Progenitor cell of endocrine pancreas (in vitro differentiated cells): Measurements from ENCODE around the gene CERCAM. TPM values are rescaled to one million over a fixed set of nuclear protein-coding genes. Genes with fewer than 3 reads are reported as not detected.

Experiments used
- DNase-seq: peaks from one replicate; pipeline ENCODE4 v3.0.0; 2021; ENCODE audit warnings: low spot score; ENCODE audit not compliant: unreplicated experiment
- H3K27ac Mint-ChIP-seq: 2 replicates; pipeline ENCODE4 v1.8.0; 2021; ENCODE audit warnings: mild to moderate bottlenecking, moderate library complexity, mixed read lengths
- H3K27me3 Mint-ChIP-seq: 2 replicates; pipeline ENCODE4 v1.8.0; 2021; ENCODE audit warnings: mixed read lengths
- H3K36me3 Mint-ChIP-seq: 2 replicates; pipeline ENCODE4 v1.8.0; 2022; ENCODE audit warnings: mixed read lengths; ENCODE audit not compliant: insufficient read depth
- H3K4me1 Mint-ChIP-seq: 2 replicates; pipeline ENCODE4 v1.8.0; 2021; ENCODE audit warnings: low read depth, mixed read lengths
- H3K4me3 Mint-ChIP-seq: 2 replicates; pipeline ENCODE4 v1.8.0; 2021; ENCODE audit warnings: low read depth, mild to moderate bottlenecking, moderate library complexity, mixed read lengths
- H3K9me3 Mint-ChIP-seq: 2 replicates; pipeline ENCODE4 v1.8.0; 2021; ENCODE audit warnings: low read depth, mixed read lengths
- total RNA-seq: library from RNA; stranded (reverse); gene quantifications from 2 replicates; pipeline ENCODE4 v1.2.1, GENCODE V29; 2021
- TF ChIP-seq, protein P1 (sequence below): fragments of 200-600 bp; sonication (generic); IDR thresholded peaks from one replicate; pipeline ENCODE4 v1.5.0; 2021; ENCODE audit warnings: antibody characterized with exemption, mild to moderate bottlenecking; ENCODE audit not compliant: unreplicated experiment

CERCAM gene
- total RNA-seq, 1 donor from 2014 or later: 19.6 TPM

DNA sequence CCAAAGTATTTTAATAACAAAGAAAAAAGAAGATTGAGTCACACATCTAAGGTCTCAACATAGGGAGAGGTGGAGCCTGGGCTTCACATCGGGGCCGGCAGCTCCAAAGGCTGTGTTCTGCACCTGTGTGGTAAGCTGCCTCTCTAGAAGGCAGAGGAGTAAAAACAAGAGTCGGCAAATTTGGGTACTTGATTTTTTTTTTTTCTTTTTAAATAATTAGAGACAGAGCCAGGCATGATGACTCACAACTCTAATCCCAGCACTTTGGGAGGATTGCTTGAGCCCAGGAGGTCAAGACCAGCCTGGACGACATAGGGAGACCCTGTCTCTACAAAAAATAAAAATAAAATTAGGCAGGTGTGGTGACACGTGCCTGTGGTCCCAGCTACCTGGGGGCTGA, 44.8 kb upstream of the CERCAM start:
- H3K27me3 Mint-ChIP-seq: no peaks in the 10 kb centered on the region
- no peaks in the 10 kb centered on the region for H3K36me3 Mint-ChIP-seq
- peaks cover 12% of the 10 kb centered on the region for H3K4me1 Mint-ChIP-seq
- TF ChIP-seq, protein P1, sequence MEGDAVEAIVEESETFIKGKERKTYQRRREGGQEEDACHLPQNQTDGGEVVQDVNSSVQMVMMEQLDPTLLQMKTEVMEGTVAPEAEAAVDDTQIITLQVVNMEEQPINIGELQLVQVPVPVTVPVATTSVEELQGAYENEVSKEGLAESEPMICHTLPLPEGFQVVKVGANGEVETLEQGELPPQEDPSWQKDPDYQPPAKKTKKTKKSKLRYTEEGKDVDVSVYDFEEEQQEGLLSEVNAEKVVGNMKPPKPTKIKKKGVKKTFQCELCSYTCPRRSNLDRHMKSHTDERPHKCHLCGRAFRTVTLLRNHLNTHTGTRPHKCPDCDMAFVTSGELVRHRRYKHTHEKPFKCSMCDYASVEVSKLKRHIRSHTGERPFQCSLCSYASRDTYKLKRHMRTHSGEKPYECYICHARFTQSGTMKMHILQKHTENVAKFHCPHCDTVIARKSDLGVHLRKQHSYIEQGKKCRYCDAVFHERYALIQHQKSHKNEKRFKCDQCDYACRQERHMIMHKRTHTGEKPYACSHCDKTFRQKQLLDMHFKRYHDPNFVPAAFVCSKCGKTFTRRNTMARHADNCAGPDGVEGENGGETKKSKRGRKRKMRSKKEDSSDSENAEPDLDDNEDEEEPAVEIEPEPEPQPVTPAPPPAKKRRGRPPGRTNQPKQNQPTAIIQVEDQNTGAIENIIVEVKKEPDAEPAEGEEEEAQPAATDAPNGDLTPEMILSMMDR: no peak
- no peak for DNase-seq
- no peak overlapping the region for H3K27ac Mint-ChIP-seq
- no peaks in the 10 kb centered on the region for H3K9me3 Mint-ChIP-seq
- H3K4me3 Mint-ChIP-seq: no peak overlapping the region

DNA sequence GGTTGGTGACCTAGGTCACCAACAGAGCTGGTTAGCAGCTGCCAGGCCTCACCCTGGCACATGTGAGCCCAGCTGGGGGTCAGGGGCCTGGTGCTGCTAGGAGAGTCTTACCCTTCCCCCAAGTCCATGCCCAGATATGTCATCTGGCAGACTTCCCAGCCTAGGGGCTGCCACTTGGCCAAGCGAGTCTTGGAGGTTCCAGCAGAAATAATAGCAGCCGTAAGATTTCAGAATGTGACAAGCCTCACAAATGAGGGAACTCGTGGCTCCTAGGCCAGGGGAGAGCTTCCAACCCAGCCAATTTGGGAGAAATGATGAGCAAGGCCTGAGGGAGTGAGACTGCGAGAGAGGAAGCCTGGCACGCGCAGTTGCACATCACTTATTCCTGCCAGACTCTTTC, 38.4 kb upstream of the CERCAM start:
- Mint-ChIP-seq H3K36me3 (peaks cover 4% of the 10 kb centered on the region), H3K27ac (no peak overlapping the region), H3K9me3 (no peaks in the 10 kb centered on the region), H3K27me3 (no peaks in the 10 kb centered on the region), H3K4me3 (no peak overlapping the region), H3K4me1 (no peaks in the 10 kb centered on the region)
- no peak for DNase-seq
- TF ChIP-seq, protein P1: no peak

DNA sequence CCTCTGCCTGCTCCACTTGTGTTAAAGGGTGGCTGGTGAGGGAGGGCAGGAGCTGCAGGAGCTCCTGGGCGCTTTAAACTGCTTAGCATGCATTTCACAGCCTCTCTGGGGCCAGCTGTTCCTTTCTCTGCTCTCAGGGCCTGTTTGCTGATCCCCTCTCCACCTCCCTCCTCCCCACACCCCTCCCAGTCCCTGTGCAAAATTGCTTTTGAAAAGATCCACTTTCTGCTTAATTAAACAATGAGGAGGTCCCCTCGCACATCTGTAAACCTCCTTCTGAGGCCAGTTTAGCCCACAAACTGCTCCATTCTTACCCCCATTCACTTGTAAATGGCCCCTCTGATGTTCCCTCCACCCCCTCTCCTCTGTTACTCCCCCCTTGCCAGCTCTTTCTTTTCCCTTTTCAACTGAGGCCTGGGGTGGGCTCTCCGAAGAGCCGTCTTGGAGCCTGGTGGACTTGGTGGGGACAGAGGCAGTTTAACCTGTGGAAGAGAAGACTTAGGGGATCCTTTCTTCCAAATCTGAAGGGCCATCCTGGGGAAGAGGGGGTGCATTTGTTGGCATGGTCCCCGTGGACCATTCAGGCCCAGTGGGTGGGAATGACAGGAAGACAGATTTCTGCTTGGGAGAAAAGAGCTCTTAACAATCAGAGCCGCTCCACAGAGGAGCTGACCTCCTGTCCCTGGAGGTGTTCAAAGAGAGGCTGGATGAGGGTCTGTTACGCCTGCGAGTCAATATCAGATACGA, 37.5 kb upstream of the CERCAM start:
- no peak overlapping the region for H3K27ac Mint-ChIP-seq
- TF ChIP-seq, protein P1: no peak
- no peaks in the 10 kb centered on the region for H3K27me3 Mint-ChIP-seq
- H3K4me3 Mint-ChIP-seq: no peak overlapping the region
- no peak for DNase-seq
- H3K9me3 Mint-ChIP-seq: no peaks in the 10 kb centered on the region
- peaks cover 4% of the 10 kb centered on the region for H3K36me3 Mint-ChIP-seq
- H3K4me1 Mint-ChIP-seq: no peaks in the 10 kb centered on the region

DNA sequence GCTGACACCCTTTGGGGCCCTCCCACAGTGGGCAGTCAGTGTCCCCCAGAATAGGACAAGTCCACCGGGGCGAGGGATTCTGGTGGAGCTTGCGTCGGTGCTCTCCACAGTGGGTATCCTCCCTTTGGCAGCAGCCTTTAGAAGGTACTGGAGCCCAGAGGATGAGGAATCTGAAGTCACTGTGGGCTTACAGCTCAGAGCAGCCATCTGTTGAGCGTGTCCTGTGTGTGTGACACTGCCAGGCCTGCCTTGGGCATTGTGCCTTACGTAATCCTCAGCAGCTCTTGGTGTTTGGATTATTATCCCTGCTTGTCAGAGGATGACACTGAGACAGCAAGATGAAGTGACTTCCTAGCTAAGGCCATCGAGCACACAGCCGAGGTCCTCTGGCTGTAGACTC, 36.9 kb upstream of the CERCAM start:
- Mint-ChIP-seq H3K27me3 (no peaks in the 10 kb centered on the region), H3K4me1 (no peaks in the 10 kb centered on the region), H3K4me3 (no peak overlapping the region), H3K27ac (no peak overlapping the region), H3K9me3 (no peaks in the 10 kb centered on the region), H3K36me3 (peaks cover 4% of the 10 kb centered on the region)
- no peak for DNase-seq
- TF ChIP-seq, protein P1: no peak

DNA sequence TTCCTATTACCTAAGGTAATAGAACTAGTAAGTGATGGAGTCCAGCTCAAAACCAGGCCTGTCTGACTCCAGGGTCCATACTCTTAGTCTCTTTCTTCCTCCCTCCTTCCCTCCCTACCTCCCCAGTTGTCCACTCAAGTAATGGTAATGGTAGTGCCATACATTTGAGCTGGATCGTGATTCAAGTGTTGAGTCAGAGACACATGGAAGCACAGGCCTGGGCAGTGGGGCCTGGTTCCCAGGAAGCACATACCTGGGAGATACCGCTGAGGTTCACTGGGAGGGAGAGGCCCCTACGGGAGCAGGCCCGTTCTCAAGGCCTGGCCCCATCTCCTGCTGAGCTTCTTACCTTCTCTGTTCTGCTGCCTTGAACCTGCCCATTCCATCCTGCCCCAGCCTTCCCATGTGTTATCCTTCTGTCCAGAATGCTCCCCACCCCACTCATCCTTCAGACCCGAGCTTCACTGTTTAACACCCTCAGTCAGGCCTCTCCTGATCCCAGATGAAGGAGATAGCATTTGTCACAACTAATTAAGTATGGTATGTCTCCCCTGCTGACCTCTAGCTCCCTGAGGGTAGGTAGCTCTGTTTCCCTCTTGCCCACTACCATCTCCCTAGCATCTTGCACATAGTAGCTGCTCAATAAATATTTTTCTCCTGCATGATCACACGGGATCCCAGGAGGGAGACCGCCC, 35.7 kb upstream of the CERCAM start:
- peaks cover 6% of the 10 kb centered on the region for H3K27me3 Mint-ChIP-seq
- peaks cover 7% of the 10 kb centered on the region for H3K36me3 Mint-ChIP-seq
- TF ChIP-seq, protein P1: no peak
- H3K27ac Mint-ChIP-seq: no peak overlapping the region
- no peaks in the 10 kb centered on the region for H3K4me1 Mint-ChIP-seq
- no peaks in the 10 kb centered on the region for H3K9me3 Mint-ChIP-seq
- no peak overlapping the region for H3K4me3 Mint-ChIP-seq
- no peak for DNase-seq
